HG03378 (cell line): ENCODE data around the gene ACADM.
"Not testable (repeated sequence)": the region's sequence is repeated elsewhere in the genome, so short reads cannot be mapped to it uniquely, and the experiment has no call there.

Experiments
- ATAC-seq: cut with Tn5 transposase; IDR thresholded peaks from one replicate; pipeline ENCODE4 v1.9.1; 2021; ENCODE audit warnings: mild to moderate bottlenecking, moderate library complexity; ENCODE audit not compliant: unreplicated experiment

The ACADM gene

GRCh38 chr1:75724472-75725022 lies at the start of gene ACADM:
Gene ACADM (plus strand): TSS chr1:75724709. CDS start chr1:75724788, 79 bp downstream.
- peak; percentile 74 for ATAC-seq

GRCh38 chr1:75677443-75677842 lies 47.1 kb upstream of the ACADM start:
- ATAC-seq = no peak

GRCh38 chr1:75677964-75678363 lies 46.5 kb upstream of the ACADM start:
- not testable (repeated sequence) for ATAC-seq

- no peak for ATAC-seq
These were observed 34.0 kb upstream of the ACADM start for GRCh38 chr1:75690547-75690946.

GRCh38 chr1:75693551-75693950 lies 31.0 kb upstream of the ACADM start:
- ATAC-seq = no peak

GRCh38 chr1:75696000-75696399 lies 28.5 kb upstream of the ACADM start:
- ATAC-seq = no peak

GRCh38 chr1:75707191-75707590 lies 17.3 kb upstream of the ACADM start:
- ATAC-seq = no peak

- no peak for ATAC-seq
These were observed 15.6 kb upstream of the ACADM start for GRCh38 chr1:75708910-75709309.

GRCh38 chr1:75710832-75711231 lies 13.7 kb upstream of the ACADM start:
- no peak for ATAC-seq

GRCh38 chr1:75711846-75712245 lies 12.7 kb upstream of the ACADM start:
- ATAC-seq = no peak

GRCh38 chr1:75712306-75712705 lies 12.2 kb upstream of the ACADM start:
- no peak for ATAC-seq

GRCh38 chr1:75719810-75720209 lies 4.7 kb upstream of the ACADM start:
- no peak for ATAC-seq

GRCh38 chr1:75720325-75720724 lies 4.2 kb upstream of the ACADM start:
- ATAC-seq = no peak

- no peak for ATAC-seq
These were observed 3.7 kb upstream of the ACADM start for GRCh38 chr1:75720820-75721219.

GRCh38 chr1:75722246-75722645 lies 2.3 kb upstream of the ACADM start:
- not testable (repeated sequence) for ATAC-seq

- no peak for ATAC-seq
These were observed 1.5 kb upstream of the ACADM start for GRCh38 chr1:75722966-75723365.

GRCh38 chr1:75723989-75724471 lies 479 bp upstream of the ACADM start:
- ATAC-seq = peak; percentile 54

GRCh38 chr1:75725266-75725665 lies 757 bp downstream of the ACADM start:
- no peak for ATAC-seq

- ATAC-seq = no peak
These were observed 1.4 kb downstream of the ACADM start for GRCh38 chr1:75725861-75726361.

- peak; percentile 18 for ATAC-seq
These were observed 3.1 kb downstream of the ACADM start for GRCh38 chr1:75727571-75727970.

- no peak for ATAC-seq
These were observed 5.9 kb downstream of the ACADM start for GRCh38 chr1:75730432-75730831.

GRCh38 chr1:75731881-75732280 lies 7.4 kb downstream of the ACADM start:
- no peak for ATAC-seq

- no peak for ATAC-seq
These were observed 8.2 kb downstream of the ACADM start for GRCh38 chr1:75732703-75733102.
